ENCODE results near the gene ATP4A.

ATP4A gene

DNA sequence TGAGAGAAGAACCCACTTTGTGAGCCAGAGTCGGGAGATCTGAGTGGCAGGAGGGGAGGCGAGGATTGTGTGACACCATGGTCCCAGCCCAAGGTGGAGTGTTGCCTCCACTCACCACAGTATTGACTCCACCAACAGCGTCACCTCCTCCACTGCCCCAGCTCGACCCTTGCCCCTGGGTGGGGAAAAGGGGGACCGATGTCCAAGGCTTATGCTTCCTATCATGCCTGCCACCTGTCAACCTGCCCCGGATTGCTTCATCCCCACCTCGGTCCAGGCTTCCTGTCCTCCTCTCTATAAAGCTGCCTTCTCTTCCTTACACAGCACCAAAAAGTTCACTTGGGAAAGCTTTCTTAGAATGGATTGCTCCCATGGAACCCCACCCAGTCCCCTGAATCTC, 57.4 kb downstream of the ATP4A start:
- TF ChIP-seq, protein P1, sequence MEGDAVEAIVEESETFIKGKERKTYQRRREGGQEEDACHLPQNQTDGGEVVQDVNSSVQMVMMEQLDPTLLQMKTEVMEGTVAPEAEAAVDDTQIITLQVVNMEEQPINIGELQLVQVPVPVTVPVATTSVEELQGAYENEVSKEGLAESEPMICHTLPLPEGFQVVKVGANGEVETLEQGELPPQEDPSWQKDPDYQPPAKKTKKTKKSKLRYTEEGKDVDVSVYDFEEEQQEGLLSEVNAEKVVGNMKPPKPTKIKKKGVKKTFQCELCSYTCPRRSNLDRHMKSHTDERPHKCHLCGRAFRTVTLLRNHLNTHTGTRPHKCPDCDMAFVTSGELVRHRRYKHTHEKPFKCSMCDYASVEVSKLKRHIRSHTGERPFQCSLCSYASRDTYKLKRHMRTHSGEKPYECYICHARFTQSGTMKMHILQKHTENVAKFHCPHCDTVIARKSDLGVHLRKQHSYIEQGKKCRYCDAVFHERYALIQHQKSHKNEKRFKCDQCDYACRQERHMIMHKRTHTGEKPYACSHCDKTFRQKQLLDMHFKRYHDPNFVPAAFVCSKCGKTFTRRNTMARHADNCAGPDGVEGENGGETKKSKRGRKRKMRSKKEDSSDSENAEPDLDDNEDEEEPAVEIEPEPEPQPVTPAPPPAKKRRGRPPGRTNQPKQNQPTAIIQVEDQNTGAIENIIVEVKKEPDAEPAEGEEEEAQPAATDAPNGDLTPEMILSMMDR (IDR thresholded peaks at IDR 0.05; ENCODE audit: poor library complexity, severe bottlenecking), result no peak
- peaks cover 9% of the 10 kb centered on the region for H3K4me1 ChIP-seq (ENCODE audit: insufficient read depth, poor library complexity, severe bottlenecking)

DNA sequence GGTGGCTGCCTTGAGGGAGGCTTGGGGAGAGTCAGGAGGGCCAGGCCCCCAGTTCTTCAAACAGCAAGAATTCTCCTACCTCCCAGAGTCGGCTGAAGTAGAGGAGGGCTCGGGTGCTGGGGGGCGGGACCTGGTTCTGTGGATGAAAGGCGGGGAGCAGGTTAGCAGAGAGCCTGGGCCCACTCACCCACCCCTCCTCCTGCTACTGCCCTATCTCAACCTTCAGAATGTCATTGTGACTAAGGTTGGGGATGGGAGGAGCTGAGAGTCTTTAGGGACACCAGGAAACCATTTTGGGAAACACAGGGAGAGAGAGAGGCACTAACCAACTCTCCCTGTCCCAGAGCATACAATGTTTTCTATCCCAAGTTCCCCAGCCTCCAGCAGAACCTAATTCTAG, 60.7 kb downstream of the ATP4A start:
- Histone ChIP-seq H3K4me3 (ENCODE audit: severe bottlenecking) (no peak overlapping the region), H3K27ac (ENCODE audit: poor library complexity, severe bottlenecking) (no peak overlapping the region), H3K27me3 (ENCODE audit: insufficient read depth, poor library complexity, severe bottlenecking) (no peaks in the 10 kb centered on the region), H3K9me3 (ENCODE audit: severe bottlenecking) (no peaks in the 10 kb centered on the region), H3K36me3 (ENCODE audit: low read depth) (peaks cover 89% of the 10 kb centered on the region), H3K4me1 (ENCODE audit: insufficient read depth, poor library complexity, severe bottlenecking) (no peaks in the 10 kb centered on the region)
- DNase-seq (ENCODE audit: low spot score) (no peak), ATAC-seq (ENCODE audit: low read depth) (no peak; the same call in 2 of the 3 replicates)
- TF ChIP-seq, protein P1 (IDR thresholded peaks at IDR 0.05; ENCODE audit: poor library complexity, severe bottlenecking), result no peak

More for the DNA sequence above, 57.4 kb downstream of the ATP4A start:
- peaks cover 72% of the 10 kb centered on the region for H3K36me3 ChIP-seq (ENCODE audit: low read depth)
- no peaks in the 10 kb centered on the region for H3K9me3 ChIP-seq (ENCODE audit: severe bottlenecking)
- H3K27ac ChIP-seq (ENCODE audit: poor library complexity, severe bottlenecking), result no peak overlapping the region
- H3K27me3 ChIP-seq (ENCODE audit: insufficient read depth, poor library complexity, severe bottlenecking), result no peaks in the 10 kb centered on the region
- no peak overlapping the region for H3K4me3 ChIP-seq (ENCODE audit: severe bottlenecking)
- DNase-seq (ENCODE audit: low spot score), result no peak
- ATAC-seq (ENCODE audit: low read depth), result no peak

DNA sequence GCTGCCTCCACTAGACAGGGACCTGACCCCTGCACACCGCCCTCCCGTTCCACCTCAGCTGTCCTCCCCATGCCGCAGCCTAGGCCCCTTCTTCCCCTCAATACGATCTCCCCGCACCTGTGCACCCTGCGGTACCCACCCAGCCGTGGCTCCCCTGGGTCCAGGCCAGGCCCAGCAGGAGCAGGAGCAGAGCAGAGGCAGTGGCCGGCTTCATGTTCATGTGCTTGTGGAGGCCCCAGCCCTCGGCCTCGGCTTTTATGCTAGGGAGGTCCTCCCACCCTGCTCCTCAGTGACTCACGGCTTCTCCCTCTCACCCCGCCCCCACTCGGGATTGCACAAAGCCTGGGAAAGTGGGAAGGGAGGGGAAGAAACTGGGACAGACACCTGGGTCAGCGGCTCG, 61.8 kb downstream of the ATP4A start:
- TF ChIP-seq, protein P1 (IDR thresholded peaks at IDR 0.05; ENCODE audit: poor library complexity, severe bottlenecking), result no peak
- DNase-seq (ENCODE audit: low spot score), result no peak
- peaks cover 78% of the 10 kb centered on the region for H3K36me3 ChIP-seq (ENCODE audit: low read depth)

DNA sequence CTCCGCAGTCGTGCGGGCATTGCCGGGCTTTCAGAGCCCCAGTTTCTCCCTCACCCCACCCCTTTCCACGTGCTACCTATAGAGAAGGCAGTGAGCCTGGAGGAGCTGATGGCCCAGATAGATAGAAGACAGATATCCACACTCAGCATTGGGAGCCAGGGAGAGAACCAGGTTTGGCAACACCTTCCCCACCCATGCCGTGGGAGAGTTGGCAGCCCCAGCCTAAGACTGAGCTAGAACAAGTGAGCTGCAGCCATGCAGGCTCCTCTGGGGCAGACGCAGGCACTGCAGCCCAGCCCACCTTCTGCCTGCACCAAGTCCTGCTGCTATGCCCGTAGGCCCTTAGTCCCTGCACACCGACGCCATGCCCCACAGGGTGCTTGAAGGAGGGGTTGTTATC, 62.8 kb downstream of the ATP4A start:
- ATAC-seq (ENCODE audit: low read depth), result no peak
- no peaks in the 10 kb centered on the region for H3K9me3 ChIP-seq (ENCODE audit: severe bottlenecking)
- DNase-seq (ENCODE audit: low spot score), result no peak
- TF ChIP-seq, protein P1 (IDR thresholded peaks at IDR 0.05; ENCODE audit: poor library complexity, severe bottlenecking), result no peak
- H3K4me1 ChIP-seq (ENCODE audit: insufficient read depth, poor library complexity, severe bottlenecking), result no peaks in the 10 kb centered on the region
- H3K27me3 ChIP-seq (ENCODE audit: insufficient read depth, poor library complexity, severe bottlenecking), result no peaks in the 10 kb centered on the region
- no peak overlapping the region for H3K27ac ChIP-seq (ENCODE audit: poor library complexity, severe bottlenecking)
- H3K4me3 ChIP-seq (ENCODE audit: severe bottlenecking), result no peak overlapping the region
- peaks cover 67% of the 10 kb centered on the region for H3K36me3 ChIP-seq (ENCODE audit: low read depth)

More for the DNA sequence above, 61.8 kb downstream of the ATP4A start:
- Histone ChIP-seq H3K27ac (ENCODE audit: poor library complexity, severe bottlenecking) (no peak overlapping the region), H3K4me3 (ENCODE audit: severe bottlenecking) (no peak overlapping the region), H3K27me3 (ENCODE audit: insufficient read depth, poor library complexity, severe bottlenecking) (no peaks in the 10 kb centered on the region), H3K4me1 (ENCODE audit: insufficient read depth, poor library complexity, severe bottlenecking) (no peaks in the 10 kb centered on the region), H3K9me3 (ENCODE audit: severe bottlenecking) (no peaks in the 10 kb centered on the region)
- peak; percentile 56 for ATAC-seq (ENCODE audit: low read depth)
